Peyer's patch (tissue), 4 donors: Measurements from ENCODE around the gene PDGFB. TPM values are rescaled to one million over a fixed set of nuclear protein-coding genes. Genes with fewer than 3 reads are reported as not detected.

ENCODE experiments used
- DNase-seq, 3 donors: peaks; one replicate each; pipeline ENCODE4 v3.0.0-alpha.2; 2017 to 2019
- H3K27ac ChIP-seq, 4 donors: fragments of 200-600 bp; sonication (generic); one replicate each; pipeline ENCODE4 v1.5.1; 2016 to 2019
- H3K27me3 ChIP-seq, 2 donors: fragments of 200-600 bp; sonication (generic); one replicate each; pipeline ENCODE4 v1.5.1; 2019
- H3K36me3 ChIP-seq, 3 donors: fragments of 200-600 bp; sonication (generic); one replicate each; pipeline ENCODE4 v1.5.1; 2016 to 2019
- H3K4me1 ChIP-seq, 4 donors: fragments of 200-600 bp; sonication (generic); one replicate each; pipeline ENCODE4 v1.5.1; 2016 to 2019
- H3K4me3 ChIP-seq, 4 donors: fragments of 200-600 bp; sonication (generic); 1 replicate in 3 of 4; 2 replicates in 1 of 4; pipeline ENCODE4 v1.5.1; 2016 to 2019; ENCODE audit warnings: mild to moderate bottlenecking in 1 of 4
- H3K9me3 ChIP-seq, 4 donors: fragments of 200-600 bp; sonication (generic); one replicate each; pipeline ENCODE4 v1.5.1; 2016 to 2019; ENCODE audit warnings: mild to moderate bottlenecking in 1 of 4
- CTCF ChIP-seq, 6 experiments: fragments of 450-650 bp in 4 of 6; fragments of 200-600 bp in 2 of 6; sonication (generic) in 1 of 6; IDR thresholded peaks; one replicate each; pipeline ENCODE4 v1.5.1; 2017 to 2019; ENCODE audit warnings: antibody characterized with exemption in 6 of 6, mild to moderate bottlenecking in 3 of 6, moderate library complexity in 1 of 6
- POLR2A ChIP-seq, 2 donors: fragments of 450-650 bp; IDR thresholded peaks; one replicate each; pipeline ENCODE4 v1.5.1; 2017; ENCODE audit warnings: antibody characterized with exemption in 2 of 2, mild to moderate bottlenecking in 2 of 2, moderate library complexity in 2 of 2
- total RNA-seq, 4 donors: library from RNA; depleted of rRNA; stranded (reverse); fragments of >200 nt; gene quantifications; one replicate each; pipeline ENCODE4 v1.1.0, GENCODE V29; 2016

Gene PDGFB
- total RNA-seq, 4 donors from 2014 or later = 1.8 to 10.7 (median 3.8) TPM

- no peak for TF ChIP-seq CTCF (IDR thresholded peaks at IDR 0.05)
- TF ChIP-seq POLR2A (IDR thresholded peaks at IDR 0.05) = no peak
- Histone ChIP-seq H3K4me3 (no peak overlapping the region), H3K27me3 (no peaks in the 10 kb centered on the region), H3K9me3 (no peaks in the 10 kb centered on the region), H3K36me3 (no peaks in the 10 kb centered on the region), H3K27ac (no peak overlapping the region), H3K4me1 (peaks cover 0 to 5% (median 0%) of the 10 kb centered on the region in 4 donors)
- peak in 1 of 3 donors; percentile 6 for DNase-seq
Observed at GRCh38 chr22:39182478-39183030, 62.2 kb downstream of the PDGFB start.

DNA sequence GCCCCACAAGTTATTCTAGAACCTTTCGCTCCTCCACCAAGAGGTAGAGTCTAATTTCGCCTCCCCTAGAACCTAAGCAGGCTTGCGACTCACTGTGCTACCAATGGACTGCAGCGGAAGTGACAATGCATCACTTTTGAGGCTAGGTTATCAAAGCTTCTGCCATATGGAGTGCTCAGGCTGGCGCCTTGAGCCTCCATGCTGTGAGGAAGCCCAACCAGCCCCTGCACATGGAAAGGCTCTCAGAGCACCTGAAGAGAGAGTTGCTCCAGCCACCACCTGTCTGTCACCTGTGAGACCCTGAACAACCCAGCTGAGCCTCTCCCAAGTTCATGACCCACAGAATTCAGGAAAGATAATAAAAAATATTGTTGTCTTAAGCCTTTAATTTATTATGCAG, 63.0 kb downstream of the PDGFB start:
- no peaks in the 10 kb centered on the region for H3K9me3 ChIP-seq
- TF ChIP-seq POLR2A (IDR thresholded peaks at IDR 0.05) = no peak
- TF ChIP-seq CTCF (IDR thresholded peaks at IDR 0.05) = no peak
- peaks cover 0 to 10% (median 0%) of the 10 kb centered on the region in 4 donors for H3K4me1 ChIP-seq
- no peak overlapping the region for H3K27ac ChIP-seq
- H3K4me3 ChIP-seq = no peak overlapping the region
- DNase-seq = peak in 1 of 3 donors; percentile 7
- H3K36me3 ChIP-seq = no peaks in the 10 kb centered on the region
- no peaks in the 10 kb centered on the region for H3K27me3 ChIP-seq

DNA sequence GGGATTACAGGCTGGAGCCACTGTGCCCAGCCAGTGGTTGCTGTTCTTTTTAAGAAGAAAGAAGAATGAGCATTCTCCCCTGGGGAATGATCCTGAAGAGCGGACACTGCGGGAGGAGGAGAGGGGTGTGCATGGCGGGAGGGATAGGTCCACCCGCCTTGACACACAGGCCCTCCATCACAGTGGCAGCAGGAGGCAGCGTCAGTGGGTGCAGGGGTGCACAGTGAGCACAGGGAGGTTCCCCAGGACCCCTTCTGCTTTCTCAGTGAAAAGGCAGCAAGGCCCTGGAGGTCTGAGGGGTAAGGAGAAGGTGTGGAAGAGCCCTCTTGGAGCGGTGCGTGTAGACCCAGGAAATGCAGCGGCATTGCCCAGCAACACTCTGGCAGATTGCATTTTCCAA, 63.4 kb downstream of the PDGFB start:
- no peak for TF ChIP-seq POLR2A (IDR thresholded peaks at IDR 0.05)
- TF ChIP-seq CTCF (IDR thresholded peaks at IDR 0.05) = no peak

DNA sequence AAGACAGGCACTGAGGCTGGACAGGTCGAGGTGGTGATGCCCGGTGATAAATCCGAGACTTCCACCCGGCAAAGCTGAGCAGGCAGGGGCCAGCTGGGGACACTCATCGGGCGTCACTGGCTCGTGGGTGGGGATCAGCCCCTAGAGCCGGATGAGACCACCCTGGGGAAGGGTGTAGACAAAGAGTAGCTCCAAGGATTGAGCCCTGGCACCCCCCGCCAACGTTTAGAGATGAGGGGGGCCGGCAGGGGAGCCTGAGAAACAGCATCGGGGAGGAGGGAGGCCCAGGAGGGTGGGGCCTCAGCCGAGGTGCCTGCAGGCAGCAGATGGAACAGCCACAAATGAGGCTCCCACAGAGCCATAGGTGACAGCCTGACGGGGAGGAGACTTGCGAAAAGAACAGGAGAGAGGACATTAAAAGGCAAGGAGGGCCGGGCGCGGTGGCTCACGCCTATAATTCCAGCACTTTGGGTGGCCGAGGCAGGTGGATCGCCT, 64.9 kb downstream of the PDGFB start:
- no peaks in the 10 kb centered on the region for H3K27me3 ChIP-seq
- H3K9me3 ChIP-seq = no peaks in the 10 kb centered on the region
- H3K36me3 ChIP-seq = no peaks in the 10 kb centered on the region
- no peak for DNase-seq
- peaks cover 3 to 25% (median 4%) of the 10 kb centered on the region in 4 donors for H3K4me1 ChIP-seq
- H3K4me3 ChIP-seq = no peak overlapping the region
- TF ChIP-seq POLR2A (IDR thresholded peaks at IDR 0.05) = no peak
- TF ChIP-seq CTCF (IDR thresholded peaks at IDR 0.05) = no peak
- peak overlapping the region in 2 of 4 donors; percentile 12 to 35 for H3K27ac ChIP-seq

More for the DNA sequence above, 63.4 kb downstream of the PDGFB start:
- H3K4me3 ChIP-seq = no peak overlapping the region
- no peaks in the 10 kb centered on the region for H3K27me3 ChIP-seq
- DNase-seq = no peak
- no peaks in the 10 kb centered on the region for H3K36me3 ChIP-seq
- no peaks in the 10 kb centered on the region for H3K9me3 ChIP-seq
- H3K4me1 ChIP-seq = peaks cover 0 to 13% (median 0%) of the 10 kb centered on the region in 4 donors
- H3K27ac ChIP-seq = no peak overlapping the region

DNA sequence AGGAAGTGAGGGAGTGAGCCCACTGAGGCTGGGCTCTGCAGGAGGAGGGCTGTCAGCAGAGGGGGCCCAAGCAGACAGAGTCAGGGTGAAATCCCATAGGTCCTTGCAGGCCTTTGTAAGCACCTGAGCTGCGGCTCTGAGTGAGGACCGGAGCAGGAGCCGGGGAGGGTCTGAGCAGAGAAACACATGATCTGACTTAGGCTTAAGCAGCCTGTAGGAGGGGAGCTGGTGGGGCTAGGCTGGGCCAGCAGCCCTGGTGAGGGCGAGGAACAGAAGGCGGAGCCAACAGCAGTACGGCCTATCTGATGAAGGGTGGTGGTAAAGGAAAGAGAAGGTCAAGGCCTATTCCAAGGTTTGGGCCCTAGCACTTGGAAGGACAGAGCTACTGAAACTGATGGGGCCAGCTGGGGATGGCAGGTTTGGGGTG, 65.4 kb downstream of the PDGFB start:
- no peak for DNase-seq
- H3K27ac ChIP-seq = peak overlapping the region in 2 of 4 donors; percentile 12 to 35
- no peak for TF ChIP-seq POLR2A (IDR thresholded peaks at IDR 0.05)
- no peak for TF ChIP-seq CTCF (IDR thresholded peaks at IDR 0.05)
- H3K36me3 ChIP-seq = no peaks in the 10 kb centered on the region
- H3K9me3 ChIP-seq = no peaks in the 10 kb centered on the region
- no peak overlapping the region for H3K4me3 ChIP-seq
- H3K27me3 ChIP-seq = no peaks in the 10 kb centered on the region
- peaks cover 3 to 30% (median 8%) of the 10 kb centered on the region in 4 donors for H3K4me1 ChIP-seq
